ENCODE results near the gene FASTK. TPM values are rescaled to one million over a fixed set of nuclear protein-coding genes. Genes with fewer than 3 reads are reported as not detected.

The FASTK gene
- total and polyA plus RNA-seq, 2 of the 4 experiments (the other 2 are of a cell fraction): 53.8 to 115 TPM

DNA sequence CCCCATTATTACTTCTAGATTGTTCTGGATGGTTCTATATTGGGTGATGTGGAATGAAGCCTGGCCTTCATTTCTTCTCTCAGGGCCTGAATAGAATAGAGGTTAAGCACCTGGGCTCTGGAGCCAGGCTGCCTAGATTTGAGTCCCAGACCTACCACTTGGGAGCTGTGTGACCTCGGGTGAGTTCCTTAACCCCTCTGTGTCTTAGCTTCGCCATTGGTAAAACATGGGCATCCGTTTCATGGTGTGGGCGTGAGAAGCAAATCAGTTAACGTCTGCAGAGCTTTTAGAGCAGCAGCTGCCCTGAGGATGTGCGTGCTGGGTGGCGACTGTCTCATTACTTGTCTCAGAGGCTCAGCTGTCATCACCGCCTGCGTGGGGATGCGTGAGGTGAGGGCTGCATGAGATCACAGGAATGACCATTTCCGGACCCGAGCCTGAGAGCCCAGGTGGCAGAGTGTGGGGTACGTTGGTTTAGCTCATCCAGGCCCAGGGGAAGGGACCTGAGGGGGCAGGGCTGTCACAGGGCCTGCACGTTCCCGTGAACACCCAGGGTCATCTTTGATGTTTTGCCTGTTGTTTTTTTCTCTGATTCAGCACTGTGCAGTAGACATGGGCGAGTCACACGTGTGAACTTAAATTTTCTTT is 15.3 kb upstream of the FASTK start:
- peaks cover 11% of the 10 kb centered on the region; the same call in 1 of the 2 replicates for H3K36me3 ChIP-seq (ENCODE audit: control insufficient read depth, insufficient read depth, low read length)
- no peak for TF ChIP-seq CHD1 (IDR thresholded peaks at IDR 0.05; ENCODE audit: low read depth, low read length)
- peak; percentile 82 for TF ChIP-seq BHLHE40 (IDR thresholded peaks at IDR 0.05; ENCODE audit: low read depth, low read length)
- no peaks in the 10 kb centered on the region for H3K9me3 ChIP-seq (ENCODE audit: control insufficient read depth, insufficient read depth, low read length)
- H4K5ac ChIP-seq (ENCODE audit: low read depth, low read length): no peak overlapping the region
- H3K4me2 ChIP-seq (ENCODE audit: low read depth, low read length): no peak overlapping the region
- H3K23ac ChIP-seq (ENCODE audit: low read depth, low read length): no peak overlapping the region
- no peak overlapping the region for H3K4me3 ChIP-seq (ENCODE audit: insufficient read depth, low read depth, low read length)
- in situ Hi-C loops (cut with MboI; ENCODE audit: low sequenced_read_pairs): no loop called here
- DNase-seq (no peak), ATAC-seq (ENCODE audit: low read depth) (no peak)
- no peak overlapping the region for H3K14ac ChIP-seq (replicated peaks; ENCODE audit: low read depth, low read length)
- intact Hi-C loops (cut with micrococcal nuclease): no loop called here
- H3K4me1 ChIP-seq (ENCODE audit: control insufficient read depth, insufficient read depth, low read length): peaks cover 9% of the 10 kb centered on the region
- H2BK20ac ChIP-seq (ENCODE audit: low read depth, low read length): no peak overlapping the region
- no peak overlapping the region for H4K8ac ChIP-seq (ENCODE audit: low read depth in 2 of 2, low read length in 2 of 2)
- H3K56ac ChIP-seq (ENCODE audit: extremely low read depth, insufficient read depth, low read length): no peak overlapping the region
- 87% methylated on average over 9 of the region's 17 CpGs; no CpG with 5 or more reads in 1 of the 2 experiments for WGBS, 2 experiments (ENCODE audit: extremely low coverage in 2 of 2, insufficient read length in 1 of 2)
- POLR2A ChIA-PET (ENCODE audit: unreplicated experiment): no interaction called here
- peaks cover 92% of the 10 kb centered on the region for H4K20me1 ChIP-seq (ENCODE audit: insufficient read depth, low read length)
- no peak overlapping the region for H2BK120ac ChIP-seq (ENCODE audit: low read depth, low read length)
- H4K91ac ChIP-seq (ENCODE audit: insufficient read depth, low read depth, low read length): no peak overlapping the region
- peaks cover 6 to 87% of the 10 kb centered on the region in 2 experiments; a peak in 3 of 4 replicates for H3K79me1 ChIP-seq (ENCODE audit: low read depth in 1 of 2, low read length in 2 of 2)
- H3K27me3 ChIP-seq (ENCODE audit: control insufficient read depth, insufficient read depth, low read length): no peaks in the 10 kb centered on the region
- H2AFZ ChIP-seq (replicated peaks; ENCODE audit: low read length, poor library complexity): peak overlapping the region; percentile 41
- dilution Hi-C loops (cut with HindIII; ENCODE audit: low sequenced_read_pairs, unreplicated experiment): no loop called here
- H2AK9ac ChIP-seq (replicated peaks; ENCODE audit: low read depth, low read length, poor library complexity): no peak overlapping the region
- CTCF ChIA-PET: no interaction called here
- H2BK5ac ChIP-seq (ENCODE audit: low read depth, low read length, poor library complexity, severe bottlenecking): no peak overlapping the region
- no peak overlapping the region for H3K18ac ChIP-seq (ENCODE audit: low read depth, low read length)
- BruUV-seq (replicated peaks): no TSS peak
- H3K27ac ChIP-seq (ENCODE audit: insufficient read depth, low read length): no peak overlapping the region
- H3K9ac ChIP-seq (ENCODE audit: low read depth, low read length): no peak overlapping the region
- H2BK15ac ChIP-seq (ENCODE audit: low read depth, low read length): no peak overlapping the region
- H2AK5ac ChIP-seq (ENCODE audit: low read depth, low read length): no peak overlapping the region; the same call in 1 of the 2 replicates
- H3K4ac ChIP-seq (ENCODE audit: low read depth, low read length): no peak overlapping the region
- H3K9me1 ChIP-seq (ENCODE audit: insufficient read depth, low read length): peaks cover 12% of the 10 kb centered on the region; the same call in 1 of the 2 replicates
